HG03571 (cell line): Measurements from ENCODE around the gene PANX2.

Experiments used
- ATAC-seq: cut with Tn5 transposase; IDR thresholded peaks from one replicate; pipeline ENCODE4 v1.9.1; 2021; ENCODE audit not compliant: unreplicated experiment

The PANX2 gene

GRCh38 chr22:50169774-50170341, 673 bp upstream of the PANX2 start:
- no peak for ATAC-seq

DNA sequence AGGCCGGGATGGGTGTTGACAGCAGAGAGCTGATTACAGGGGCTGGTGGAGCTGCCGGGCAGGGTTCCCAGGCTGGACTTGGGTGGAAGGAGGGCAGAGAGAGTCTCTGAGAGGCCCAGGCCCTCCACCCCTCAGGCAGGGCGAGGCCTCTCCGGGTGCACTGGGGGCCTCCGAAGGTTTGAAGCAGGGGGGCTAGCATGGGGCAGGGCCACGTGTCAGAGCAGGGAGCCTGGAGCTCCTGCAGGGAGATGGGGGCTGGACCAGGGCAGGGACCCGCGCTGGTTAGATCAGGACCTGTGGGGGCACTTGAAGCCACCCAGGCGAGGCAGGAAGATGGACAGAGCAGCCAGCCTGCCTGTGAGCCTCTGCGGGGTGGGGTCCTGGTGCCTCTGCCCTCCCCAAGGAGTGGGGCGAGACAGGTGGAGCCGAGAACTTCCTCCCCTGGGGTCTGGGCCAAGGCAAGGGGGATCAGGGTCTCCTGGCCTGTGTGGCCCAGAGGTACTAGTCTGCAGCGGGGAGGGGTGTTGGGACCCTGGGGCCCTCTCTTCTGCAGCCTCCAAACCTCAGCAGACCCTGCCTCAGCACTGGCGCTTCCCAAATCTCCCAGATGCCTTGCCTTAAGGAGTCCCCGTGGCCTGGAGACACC, 911 bp downstream of the PANX2 start:
- no peak for ATAC-seq

- no peak for ATAC-seq
Observed at GRCh38 chr22:50171965-50172421, 1.5 kb downstream of the PANX2 start.

DNA sequence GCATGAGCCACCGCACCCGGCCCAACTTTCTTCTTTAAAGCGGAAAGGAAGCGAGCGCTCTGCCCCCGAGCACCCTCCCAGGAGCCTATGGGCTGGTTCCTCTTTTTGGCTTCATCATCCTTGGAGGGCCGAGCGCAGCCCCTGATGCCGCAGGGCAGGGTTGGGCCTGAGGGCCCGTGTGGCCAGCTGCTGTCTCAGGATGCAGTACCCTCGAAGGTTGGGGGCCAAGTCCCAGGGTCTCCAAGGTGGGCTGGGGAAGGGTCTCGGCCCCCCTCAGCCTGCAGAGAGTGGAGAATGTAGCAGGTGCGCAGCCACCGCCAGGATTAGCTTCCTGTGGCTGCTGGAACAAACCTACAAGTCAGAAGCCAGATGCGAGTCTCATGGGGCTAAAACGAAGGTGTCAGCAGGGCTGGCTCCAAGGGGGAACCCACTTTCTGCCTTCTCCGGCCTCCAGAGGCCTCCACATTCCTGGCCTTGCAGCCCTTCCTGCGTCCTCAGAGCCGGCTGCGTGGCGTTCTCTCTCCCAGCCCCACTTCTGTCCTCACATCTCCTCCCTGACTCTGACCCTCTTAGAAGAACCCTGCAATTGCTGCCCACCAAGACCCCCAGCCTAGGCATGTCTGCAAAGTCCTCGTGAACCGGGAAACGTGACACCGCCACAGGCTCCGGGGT, 2.9 kb downstream of the PANX2 start:
- ATAC-seq = no peak

- no peak for ATAC-seq
Observed at GRCh38 chr22:50173983-50174355, 3.4 kb downstream of the PANX2 start.

DNA sequence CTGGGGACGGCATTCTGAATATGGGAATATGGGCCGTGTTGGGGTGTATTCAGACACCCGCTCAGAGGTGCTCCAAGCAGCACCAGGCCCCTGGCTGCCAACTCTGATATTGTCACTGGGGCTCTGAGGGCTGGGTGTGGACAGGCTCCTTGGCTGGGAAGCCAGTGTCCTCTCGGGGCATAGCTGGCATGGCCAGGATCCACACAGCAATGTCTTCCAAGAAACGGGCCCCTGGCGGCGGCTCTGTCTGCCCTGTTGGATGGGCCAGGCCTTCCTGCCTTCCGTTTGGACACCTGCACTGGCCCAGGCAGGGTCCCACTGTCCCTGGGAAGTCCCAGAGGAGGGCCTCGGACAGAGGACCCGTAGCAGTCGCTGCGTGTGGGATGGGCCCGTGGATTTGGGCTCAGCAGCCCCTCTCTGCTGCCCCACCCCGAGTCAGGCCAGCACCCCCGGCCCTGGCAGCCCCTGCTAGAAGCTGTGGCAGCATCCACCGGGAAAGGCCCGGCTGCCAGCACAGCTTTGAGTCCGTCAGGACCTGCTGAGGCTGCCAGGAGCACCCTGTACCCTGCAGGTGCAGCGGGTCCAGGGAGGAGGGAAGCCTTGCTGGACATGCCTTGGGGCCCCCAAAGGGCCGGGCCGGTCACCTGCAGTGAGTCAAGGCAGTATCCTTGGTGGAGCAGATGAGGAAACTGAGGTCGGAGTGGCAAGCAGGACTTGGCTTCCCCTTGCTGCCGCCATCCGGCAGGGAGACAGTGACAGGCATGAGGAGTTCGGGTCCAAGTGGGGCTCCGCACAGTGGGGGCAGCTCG, 4.1 kb downstream of the PANX2 start:
- no peak for ATAC-seq

- ATAC-seq = no peak
Observed at GRCh38 chr22:50175191-50175461, 4.6 kb downstream of the PANX2 start.

GRCh38 chr22:50175921-50176849, 5.7 kb downstream of the PANX2 start:
- ATAC-seq = no peak

DNA sequence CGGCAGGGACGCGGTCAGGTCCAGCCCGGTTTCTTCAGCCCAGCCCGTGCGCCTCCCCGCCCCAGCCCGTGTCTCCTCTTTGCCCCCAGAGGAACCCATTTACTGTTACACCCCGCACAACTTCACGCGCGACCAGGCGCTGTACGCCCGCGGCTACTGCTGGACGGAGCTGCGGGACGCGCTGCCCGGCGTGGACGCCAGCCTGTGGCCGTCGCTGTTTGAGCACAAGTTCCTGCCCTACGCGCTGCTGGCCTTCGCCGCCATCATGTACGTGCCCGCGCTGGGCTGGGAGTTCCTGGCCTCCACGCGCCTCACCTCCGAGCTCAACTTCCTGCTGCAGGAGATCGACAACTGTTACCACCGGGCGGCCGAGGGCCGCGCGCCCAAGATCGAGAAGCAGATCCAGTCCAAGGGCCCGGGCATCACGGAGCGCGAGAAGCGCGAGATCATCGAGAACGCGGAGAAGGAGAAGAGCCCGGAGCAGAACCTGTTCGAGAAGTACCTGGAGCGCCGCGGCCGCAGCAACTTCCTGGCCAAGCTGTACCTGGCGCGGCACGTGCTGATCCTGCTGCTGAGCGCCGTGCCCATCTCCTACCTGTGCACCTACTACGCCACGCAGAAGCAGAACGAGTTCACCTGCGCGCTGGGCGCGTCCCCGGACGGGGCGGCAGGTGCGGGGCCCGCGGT, 6.5 kb downstream of the PANX2 start:
- no peak for ATAC-seq

DNA sequence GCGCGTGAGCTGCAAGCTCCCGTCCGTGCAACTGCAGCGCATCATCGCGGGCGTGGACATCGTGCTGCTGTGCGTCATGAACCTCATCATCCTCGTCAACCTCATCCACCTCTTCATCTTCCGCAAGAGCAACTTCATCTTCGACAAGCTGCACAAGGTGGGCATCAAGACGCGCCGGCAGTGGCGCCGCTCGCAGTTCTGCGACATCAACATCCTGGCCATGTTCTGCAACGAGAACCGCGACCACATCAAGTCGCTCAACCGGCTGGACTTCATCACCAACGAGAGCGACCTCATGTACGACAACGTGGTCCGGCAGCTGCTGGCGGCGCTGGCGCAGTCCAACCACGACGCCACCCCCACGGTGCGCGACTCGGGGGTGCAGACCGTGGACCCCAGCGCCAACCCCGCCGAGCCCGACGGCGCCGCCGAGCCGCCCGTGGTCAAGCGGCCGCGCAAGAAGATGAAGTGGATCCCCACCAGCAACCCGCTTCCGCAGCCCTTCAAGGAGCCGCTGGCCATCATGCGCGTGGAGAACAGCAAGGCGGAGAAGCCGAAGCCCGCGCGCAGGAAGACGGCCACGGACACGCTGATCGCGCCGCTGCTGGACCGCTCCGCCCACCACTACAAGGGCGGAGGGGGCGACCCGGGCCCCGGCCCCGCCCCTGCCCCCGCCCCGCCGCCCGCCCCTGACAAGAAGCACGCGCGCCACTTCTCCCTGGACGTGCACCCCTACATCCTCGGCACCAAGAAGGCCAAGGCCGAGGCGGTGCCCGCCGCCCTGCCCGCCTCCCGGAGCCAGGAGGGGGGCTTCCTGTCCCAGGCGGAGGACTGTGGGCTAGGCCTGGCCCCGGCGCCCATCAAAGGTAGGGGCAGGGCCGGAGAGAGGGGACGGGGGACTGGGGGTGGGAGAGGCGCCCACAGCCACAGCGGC, 7.3 kb downstream of the PANX2 start:
- ATAC-seq = no peak

- ATAC-seq = no peak
Observed at GRCh38 chr22:50178471-50178864, 7.9 kb downstream of the PANX2 start.

DNA sequence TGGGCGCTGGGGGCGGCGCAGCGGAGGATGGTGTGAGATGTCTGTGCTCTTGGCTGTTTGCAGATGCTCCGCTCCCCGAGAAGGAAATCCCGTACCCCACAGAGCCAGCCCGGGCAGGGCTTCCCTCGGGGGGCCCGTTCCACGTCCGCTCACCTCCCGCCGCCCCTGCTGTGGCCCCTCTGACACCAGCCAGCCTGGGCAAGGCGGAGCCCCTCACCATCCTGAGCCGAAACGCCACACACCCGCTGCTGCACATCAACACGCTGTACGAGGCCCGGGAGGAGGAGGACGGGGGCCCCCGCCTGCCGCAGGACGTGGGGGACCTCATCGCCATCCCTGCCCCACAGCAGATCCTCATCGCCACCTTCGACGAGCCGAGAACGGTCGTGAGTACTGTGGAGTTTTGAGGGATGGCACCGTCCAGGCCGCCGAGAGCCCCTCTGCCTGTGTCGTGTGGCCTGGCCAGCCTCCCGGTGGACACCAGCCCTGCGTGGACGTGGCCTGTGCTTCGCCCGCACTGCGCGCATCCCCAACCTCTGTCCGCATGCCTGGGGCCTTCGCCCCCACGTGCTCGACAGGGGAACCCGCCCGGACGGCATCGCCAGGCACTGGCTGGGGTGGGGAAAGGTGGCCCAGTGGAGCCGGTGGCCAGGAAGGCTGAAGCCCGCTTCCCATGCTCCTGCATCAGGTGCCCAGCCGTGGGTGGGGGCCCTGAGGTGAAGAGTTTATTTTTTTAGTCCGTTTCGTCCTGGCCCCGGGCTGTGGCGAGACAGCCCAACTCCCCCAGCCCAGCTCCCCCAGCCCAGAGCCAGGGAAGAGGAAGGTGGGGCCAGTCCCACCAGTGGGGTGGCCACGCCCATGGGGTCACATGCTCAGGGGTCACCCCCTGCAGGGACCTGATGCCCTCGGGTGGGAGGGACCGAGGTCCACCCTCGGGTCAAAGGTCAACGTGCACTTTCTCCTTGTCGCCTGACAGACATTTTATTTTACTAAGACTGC, 8.6 kb downstream of the PANX2 start:
- no peak for ATAC-seq

- no peak for ATAC-seq
Observed at GRCh38 chr22:50179937-50180726, 9.6 kb downstream of the PANX2 start.

- ATAC-seq = no peak
Observed at GRCh38 chr22:50180727-50181521, 10.4 kb downstream of the PANX2 start.

DNA sequence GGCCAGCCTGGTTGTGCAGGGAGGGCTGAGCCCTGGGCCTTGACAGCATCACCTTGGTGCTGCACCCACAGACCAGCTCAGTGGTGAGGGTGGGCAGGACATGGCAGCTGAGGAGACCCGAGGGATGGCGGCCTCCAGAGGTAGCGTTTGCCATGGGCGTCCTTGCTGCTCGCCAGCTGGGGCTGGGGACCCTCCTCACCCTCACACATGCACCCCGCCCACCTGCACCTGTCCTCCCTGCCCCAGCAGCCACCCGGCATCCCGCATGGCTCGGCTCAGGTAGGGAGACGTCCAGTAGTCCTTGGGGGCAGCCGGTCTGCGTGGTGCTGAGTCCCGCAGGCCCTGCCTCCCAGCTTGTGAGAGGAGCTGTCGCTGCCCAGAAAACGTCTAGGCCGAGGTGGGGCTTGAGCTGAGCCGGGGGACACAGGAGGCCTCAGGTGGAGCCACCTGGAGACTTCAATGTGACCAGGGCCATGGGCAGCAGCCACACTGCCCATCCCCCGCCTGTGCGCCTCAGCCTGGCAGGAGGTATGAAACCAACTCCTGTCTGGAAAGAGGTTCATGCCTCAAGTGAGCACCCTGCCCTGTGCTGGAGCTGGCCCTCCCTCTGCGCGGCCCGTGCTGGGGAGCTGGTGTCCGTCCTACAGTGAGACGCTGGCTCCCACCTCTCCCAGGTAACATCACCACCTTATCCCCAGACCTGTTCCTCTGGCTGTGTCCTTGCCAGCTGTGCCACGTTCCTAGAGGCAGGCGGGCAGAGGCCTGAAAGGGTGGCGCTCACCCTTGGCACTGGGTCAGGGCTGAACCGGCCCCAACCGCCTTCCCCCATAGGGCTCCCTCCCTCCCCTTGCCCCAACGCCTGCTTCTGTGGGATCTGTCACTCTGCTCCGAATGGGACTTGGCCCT, 11.9 kb downstream of the PANX2 start:
- no peak for ATAC-seq
